Activated T-cell treated with anti-CD3 and anti-CD28 coated beads, Interleukin-2, amount 50 U/mL, for 72 hours (primary cell): ENCODE results near the gene CABLES1. TPM values are rescaled to one million over a fixed set of nuclear protein-coding genes. Genes with fewer than 3 reads are reported as not detected.
"Not testable (repeated sequence)": the region's sequence is repeated elsewhere in the genome, so short reads cannot be mapped to it uniquely, and the experiment has no call there.

Experiments used
- ATAC-seq, 2 donors: fragments of 150-1000 bp; cut with Tn5 transposase; replicated peaks in 1 of 2; 2 replicates each; pipeline ENCODE4 v1.10.0; 2021; ENCODE audit warnings: moderate library complexity in 2 of 2, mild to moderate bottlenecking in 1 of 2
- DNase-seq, 2 donors: peaks; one replicate each; pipeline ENCODE4 v3.0.0; 2021 to 2022; ENCODE audit warnings: mixed read lengths in 1 of 2
- H3K27ac Mint-ChIP-seq: one replicate; pipeline ENCODE4 v1.8.0; 2022; ENCODE audit warnings: mild to moderate bottlenecking, moderate library complexity, mixed read lengths
- H3K27me3 Mint-ChIP-seq: one replicate; pipeline ENCODE4 v1.8.0; 2022; ENCODE audit warnings: low read depth, mixed read lengths
- H3K36me3 Mint-ChIP-seq, 2 donors: one replicate each; pipeline ENCODE4 v1.8.0; 2022; ENCODE audit warnings: mixed read lengths in 2 of 2, mild to moderate bottlenecking in 1 of 2; ENCODE audit not compliant: insufficient read depth in 2 of 2
- H3K4me1 Mint-ChIP-seq: one replicate; pipeline ENCODE4 v1.8.0; 2022; ENCODE audit warnings: low read depth, mixed read lengths
- H3K4me3 Mint-ChIP-seq, 2 donors: one replicate each; pipeline ENCODE4 v1.8.0; 2022; ENCODE audit warnings: mild to moderate bottlenecking in 2 of 2, mixed read lengths in 2 of 2, moderate library complexity in 2 of 2
- H3K9me3 Mint-ChIP-seq, 2 donors: one replicate each; pipeline ENCODE4 v1.8.0; 2022; ENCODE audit warnings: mixed read lengths in 2 of 2
- total RNA-seq, 2 donors: library from RNA; stranded (reverse); gene quantifications; one replicate each; pipeline ENCODE4 v1.2.3, GENCODE V29; 2022

Gene CABLES1
- total RNA-seq, 2 donors from 2014 or later: 5.5 to 15.0 TPM

DNA sequence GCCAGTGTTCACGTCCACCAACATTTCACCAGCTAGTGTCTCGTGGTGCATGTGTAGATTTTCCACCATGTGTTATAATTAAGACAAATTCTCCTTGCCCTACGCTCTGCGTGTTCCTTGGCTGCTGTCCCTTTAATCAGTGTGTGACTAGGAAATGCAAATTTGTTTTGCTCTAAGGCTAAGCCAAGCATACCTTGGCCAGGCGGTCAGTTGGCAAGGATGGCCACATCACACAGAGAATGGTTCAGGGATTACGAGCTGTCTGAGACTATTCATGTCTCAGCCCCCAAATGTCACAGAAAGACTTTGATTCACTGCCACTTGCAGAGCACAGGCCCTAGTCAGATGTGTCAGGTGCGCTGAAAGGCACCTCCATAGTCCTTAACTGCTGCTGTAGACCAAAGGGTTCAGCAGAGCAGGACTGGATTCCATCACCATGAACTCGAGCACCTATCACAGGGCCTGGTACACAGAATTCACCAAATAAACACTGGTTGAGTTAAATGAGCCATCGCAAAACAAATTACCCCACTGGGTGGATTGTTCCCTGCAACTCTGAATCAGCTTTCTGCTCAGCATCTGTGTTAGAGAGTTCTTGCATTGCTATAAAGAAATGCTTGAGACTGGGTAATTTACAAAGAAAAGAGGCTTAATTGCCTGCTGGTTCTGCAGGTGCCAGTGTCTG, 128.4 kb downstream of the CABLES1 start:
- no peaks in the 10 kb centered on the region for H3K27me3 Mint-ChIP-seq
- ATAC-seq (no peak), DNase-seq (no peak)
- H3K9me3 Mint-ChIP-seq: peaks cover 2 to 3% of the 10 kb centered on the region in 2 donors
- H3K27ac Mint-ChIP-seq: no peak overlapping the region
- peaks cover 0 to 2% of the 10 kb centered on the region in 2 donors for H3K36me3 Mint-ChIP-seq
- H3K4me1 Mint-ChIP-seq: peaks cover 39% of the 10 kb centered on the region
- no peak overlapping the region for H3K4me3 Mint-ChIP-seq

DNA sequence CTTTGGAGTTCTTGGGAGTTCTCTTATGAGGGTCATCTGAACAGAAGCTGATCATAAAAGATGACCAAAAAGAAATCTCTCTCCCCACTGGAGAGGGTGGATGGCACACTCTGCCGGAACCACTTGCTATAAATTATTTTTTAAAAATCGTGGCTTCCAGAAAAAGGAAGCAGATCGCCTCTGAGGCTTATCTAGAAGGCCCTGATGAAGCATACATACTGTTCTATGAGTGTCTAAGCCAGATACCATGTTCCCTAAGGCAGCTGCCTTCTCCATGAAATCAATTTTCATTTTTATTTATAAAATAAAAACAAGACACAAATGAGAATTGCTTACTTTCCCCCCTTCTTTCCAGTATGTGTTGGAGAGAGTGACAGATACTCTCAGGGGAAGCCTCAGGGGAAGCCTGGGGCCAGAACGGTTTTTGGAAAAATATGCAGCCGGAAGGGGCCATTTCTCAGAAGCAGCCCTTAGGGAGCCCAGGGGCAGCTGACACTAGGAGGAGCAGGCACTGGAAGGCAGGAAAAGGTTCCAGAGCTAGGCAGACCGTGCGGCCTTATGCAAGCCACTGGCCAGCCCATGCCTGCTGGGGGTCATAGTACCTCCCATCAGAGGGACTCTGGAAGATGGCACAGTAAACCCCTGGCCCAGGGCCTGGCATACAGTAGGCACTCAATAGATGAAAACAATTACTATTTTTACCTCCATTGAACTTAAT, 130.6 kb downstream of the CABLES1 start:
- peaks cover 10 to 20% of the 10 kb centered on the region in 2 donors for H3K36me3 Mint-ChIP-seq
- no peak for DNase-seq
- peaks cover 24% of the 10 kb centered on the region for H3K4me1 Mint-ChIP-seq
- H3K27me3 Mint-ChIP-seq: no peaks in the 10 kb centered on the region
- no peak for ATAC-seq
- H3K4me3 Mint-ChIP-seq: no peak overlapping the region
- no peak overlapping the region for H3K27ac Mint-ChIP-seq
- peaks cover 8 to 9% of the 10 kb centered on the region in 2 donors for H3K9me3 Mint-ChIP-seq

DNA sequence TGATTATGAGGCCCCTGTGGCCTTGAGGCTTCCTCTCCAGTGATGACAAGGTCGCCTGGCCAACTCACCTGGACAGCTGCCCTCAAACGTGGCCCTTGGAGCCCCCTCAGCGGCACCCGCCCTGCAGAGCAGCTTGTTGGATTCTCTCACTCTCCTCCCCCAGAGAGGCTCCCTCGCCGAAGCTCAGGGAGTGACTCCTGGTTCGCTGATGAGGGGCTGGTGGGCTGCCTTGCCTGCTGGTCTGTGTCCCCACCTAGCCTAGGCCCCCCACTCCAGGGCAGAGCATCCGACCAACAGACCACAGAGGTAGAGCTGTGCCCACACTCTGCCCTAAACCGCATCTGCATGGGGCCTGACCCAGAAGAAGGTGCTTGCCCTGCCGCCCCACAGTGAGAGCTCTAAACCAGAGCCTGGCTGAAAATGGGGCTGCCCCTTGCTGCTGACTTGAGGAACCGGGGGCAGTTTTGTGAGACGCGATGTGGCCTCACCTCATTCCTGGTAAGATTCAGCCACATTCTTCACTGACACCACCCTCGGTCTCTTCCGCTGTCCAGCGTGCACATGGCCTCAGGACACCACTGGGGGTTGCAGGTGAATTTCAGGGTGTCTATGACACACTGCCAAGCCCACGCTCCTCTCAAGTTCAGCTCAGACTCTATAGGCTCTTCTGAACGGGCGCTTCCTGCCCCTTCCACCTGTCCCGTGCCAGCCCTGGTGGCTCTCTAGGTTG, 131.6 kb downstream of the CABLES1 start:
- Mint-ChIP-seq H3K4me3 (no peak overlapping the region), H3K27me3 (no peaks in the 10 kb centered on the region), H3K36me3 (peaks cover 12 to 28% of the 10 kb centered on the region in 2 donors), H3K4me1 (peaks cover 21% of the 10 kb centered on the region), H3K9me3 (peaks cover 8 to 13% of the 10 kb centered on the region in 2 donors), H3K27ac (no peak overlapping the region)
- DNase-seq (no peak), ATAC-seq (peak; percentile 39 to 46)

DNA sequence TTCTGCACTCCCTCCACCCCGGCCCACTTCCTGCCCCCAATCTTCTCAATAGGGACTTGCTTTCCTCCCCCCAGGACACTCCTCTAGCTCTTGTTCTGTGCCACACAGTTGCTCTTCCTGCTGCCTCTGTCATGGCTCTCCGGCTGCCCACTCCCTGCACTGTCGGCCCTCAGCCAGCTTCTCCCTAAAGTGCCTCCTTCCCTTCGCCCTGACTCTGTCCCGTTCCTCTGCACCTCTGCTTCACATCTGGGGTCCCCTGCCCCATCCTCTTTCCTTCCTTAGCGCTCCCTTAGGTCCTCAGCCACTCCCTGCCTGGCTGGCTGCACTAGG, 132.1 kb downstream of the CABLES1 start:
- peaks cover 8 to 13% of the 10 kb centered on the region in 2 donors for H3K9me3 Mint-ChIP-seq
- no peak overlapping the region for H3K4me3 Mint-ChIP-seq
- peaks cover 21% of the 10 kb centered on the region for H3K4me1 Mint-ChIP-seq
- peaks cover 12 to 28% of the 10 kb centered on the region in 2 donors for H3K36me3 Mint-ChIP-seq
- no peak overlapping the region for H3K27ac Mint-ChIP-seq
- no peak for ATAC-seq
- no peak for DNase-seq
- no peaks in the 10 kb centered on the region for H3K27me3 Mint-ChIP-seq

DNA sequence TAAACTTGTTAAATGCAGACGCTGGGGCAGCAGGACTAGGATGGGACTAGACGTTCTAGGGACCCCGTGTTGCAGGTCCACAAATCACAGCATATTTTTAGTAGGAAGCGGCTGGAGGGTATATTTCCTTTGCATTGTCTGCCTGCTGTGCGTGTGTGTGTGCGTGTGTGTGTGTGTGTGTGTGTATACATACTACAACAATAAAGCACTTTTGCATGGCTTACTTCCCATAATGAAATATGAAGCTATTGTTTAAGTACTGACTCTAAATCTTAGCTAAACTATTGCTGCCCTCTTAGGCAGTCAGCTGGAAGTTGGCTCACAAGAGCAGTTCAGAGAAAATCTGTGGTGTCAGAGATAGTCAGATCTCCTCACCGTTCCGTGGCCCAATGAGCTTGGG, 133.4 kb downstream of the CABLES1 start:
- Mint-ChIP-seq H3K27me3 (no peaks in the 10 kb centered on the region), H3K4me1 (peaks cover 21% of the 10 kb centered on the region), H3K4me3 (no peak overlapping the region), H3K27ac (no peak overlapping the region), H3K36me3 (peaks cover 12 to 28% of the 10 kb centered on the region in 2 donors), H3K9me3 (peaks cover 8 to 13% of the 10 kb centered on the region in 2 donors)
- ATAC-seq: no peak
- DNase-seq: no peak

DNA sequence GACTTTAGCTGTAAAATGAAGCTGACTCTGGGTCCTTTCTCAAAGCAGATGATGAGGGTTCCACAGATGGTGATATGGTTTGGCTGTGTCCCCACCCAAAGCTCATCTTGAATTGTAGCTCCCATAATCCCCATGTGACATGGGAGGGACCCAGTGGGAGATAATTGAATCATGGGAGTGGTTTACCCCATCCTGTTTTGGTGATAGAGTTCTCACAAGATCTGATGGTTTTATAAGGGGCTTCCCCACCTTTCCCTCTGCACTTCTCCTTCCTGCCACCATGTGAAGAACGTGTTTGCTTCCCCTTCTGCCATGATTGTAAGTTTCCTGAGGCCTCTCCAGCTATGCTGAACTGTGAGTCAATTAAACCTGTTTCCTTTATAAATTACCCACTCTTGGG, 133.8 kb downstream of the CABLES1 start:
- not testable (repeated sequence) for H3K27ac Mint-ChIP-seq, DNase-seq, H3K4me3 Mint-ChIP-seq, H3K27me3 Mint-ChIP-seq
- peak in 1 of 2 donors; percentile 15 for ATAC-seq
- peaks cover 21% of the 10 kb centered on the region for H3K4me1 Mint-ChIP-seq
- peaks cover 12 to 28% of the 10 kb centered on the region in 2 donors for H3K36me3 Mint-ChIP-seq
- peaks cover 8 to 13% of the 10 kb centered on the region in 2 donors for H3K9me3 Mint-ChIP-seq

DNA sequence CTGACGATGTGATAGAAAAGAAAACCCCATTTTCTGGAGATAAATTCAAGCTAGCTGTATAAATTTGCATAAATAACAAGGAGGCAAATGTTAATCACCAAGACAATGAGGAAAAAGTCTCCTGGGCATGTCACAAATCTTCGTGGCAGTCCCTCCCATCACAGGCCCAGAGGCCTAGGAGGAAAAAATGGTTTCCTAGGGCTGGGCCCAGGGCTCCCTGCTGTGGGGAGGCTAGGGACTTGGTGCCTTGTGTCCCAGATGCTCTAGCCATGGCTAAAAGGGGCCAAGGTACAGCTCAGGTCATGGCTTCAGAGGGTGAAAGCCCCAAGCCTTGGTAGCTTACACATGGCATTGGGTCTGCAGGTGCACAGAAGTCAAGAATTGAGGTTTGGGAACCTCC, 134.6 kb downstream of the CABLES1 start:
- Mint-ChIP-seq H3K9me3 (peaks cover 8 to 13% of the 10 kb centered on the region in 2 donors), H3K27me3 (no peaks in the 10 kb centered on the region), H3K27ac (no peak overlapping the region), H3K36me3 (peaks cover 12 to 28% of the 10 kb centered on the region in 2 donors), H3K4me1 (peaks cover 21% of the 10 kb centered on the region), H3K4me3 (no peak overlapping the region)
- no peak for DNase-seq
- ATAC-seq: no peak

DNA sequence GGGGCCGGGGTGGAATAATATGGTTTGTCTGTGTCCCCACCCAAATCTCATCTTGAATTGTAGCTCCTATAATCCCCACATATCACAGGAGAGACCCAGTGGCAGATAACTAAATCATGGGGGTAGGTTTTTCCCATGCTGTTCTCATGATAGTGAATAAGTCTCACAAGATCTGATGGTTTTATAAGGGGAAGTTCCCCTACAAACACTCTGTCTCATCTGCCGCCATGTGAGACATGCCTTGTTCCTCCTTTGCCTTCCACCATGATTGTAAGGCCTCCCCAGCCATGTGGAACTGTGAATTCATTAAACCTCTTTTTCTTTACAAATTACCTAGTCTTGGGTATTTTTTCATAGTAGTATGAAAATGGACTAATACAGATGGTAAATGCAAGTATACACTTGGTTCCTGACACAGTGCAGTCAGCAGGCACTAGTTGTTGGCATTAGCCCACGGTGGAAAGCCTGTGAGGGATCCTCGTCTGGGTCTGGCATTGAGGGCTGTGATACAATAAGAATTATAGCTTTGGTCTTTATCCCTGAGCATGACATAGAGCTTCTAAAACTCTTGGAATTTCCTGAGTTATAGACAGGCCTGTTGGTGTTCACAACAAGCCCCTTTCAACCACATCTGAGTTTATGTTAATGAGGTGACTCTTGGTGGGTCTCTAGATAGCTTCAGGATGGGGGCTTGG, 135.8 kb downstream of the CABLES1 start:
- no peaks in the 10 kb centered on the region for H3K27me3 Mint-ChIP-seq
- H3K36me3 Mint-ChIP-seq: peaks cover 12 to 28% of the 10 kb centered on the region in 2 donors
- DNase-seq (no peak), ATAC-seq (no peak)
- no peak overlapping the region for H3K27ac Mint-ChIP-seq
- H3K9me3 Mint-ChIP-seq: peaks cover 8 to 13% of the 10 kb centered on the region in 2 donors
- H3K4me1 Mint-ChIP-seq: peaks cover 21% of the 10 kb centered on the region
- no peak overlapping the region for H3K4me3 Mint-ChIP-seq

DNA sequence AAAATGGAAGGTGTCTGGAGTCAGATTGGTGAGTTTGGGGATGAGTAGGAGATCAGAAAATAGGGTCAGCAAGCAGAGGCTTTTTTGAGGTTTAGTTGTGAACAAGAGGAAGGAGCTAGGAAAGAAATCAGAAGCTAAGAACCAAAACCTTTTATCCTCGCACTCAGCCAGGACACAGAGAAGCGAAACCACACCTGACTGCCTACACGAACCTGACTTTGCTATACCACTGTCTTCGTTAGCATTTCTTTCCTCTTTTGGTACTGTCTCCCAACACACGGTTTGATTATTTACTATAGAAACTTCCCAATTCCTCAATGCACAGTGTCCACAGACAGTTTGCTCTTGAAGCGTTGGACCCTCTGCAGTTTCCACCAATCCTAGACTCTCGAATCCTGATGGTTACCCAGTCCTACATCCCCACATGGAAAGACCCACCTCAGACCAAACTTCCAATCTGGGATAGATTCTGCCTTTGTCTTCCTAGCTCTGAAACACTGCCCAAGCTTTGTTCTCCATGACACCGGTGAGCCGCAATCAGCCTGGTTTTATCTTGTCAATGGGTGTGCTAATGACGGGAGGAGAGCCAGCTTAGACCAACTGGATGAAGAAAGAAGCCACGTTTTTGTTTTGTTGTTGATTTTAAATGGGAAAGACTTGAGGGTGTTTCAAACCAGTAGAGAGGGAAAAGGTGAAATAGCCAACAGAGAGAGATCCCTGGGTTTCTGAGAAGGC, 137.4 kb downstream of the CABLES1 start:
- ATAC-seq: no peak
- Mint-ChIP-seq H3K36me3 (peaks cover 18 to 36% of the 10 kb centered on the region in 2 donors), H3K9me3 (peaks cover 14 to 19% of the 10 kb centered on the region in 2 donors), H3K27ac (no peak overlapping the region), H3K27me3 (no peaks in the 10 kb centered on the region), H3K4me1 (peaks cover 10% of the 10 kb centered on the region), H3K4me3 (no peak overlapping the region)
- no peak for DNase-seq

DNA sequence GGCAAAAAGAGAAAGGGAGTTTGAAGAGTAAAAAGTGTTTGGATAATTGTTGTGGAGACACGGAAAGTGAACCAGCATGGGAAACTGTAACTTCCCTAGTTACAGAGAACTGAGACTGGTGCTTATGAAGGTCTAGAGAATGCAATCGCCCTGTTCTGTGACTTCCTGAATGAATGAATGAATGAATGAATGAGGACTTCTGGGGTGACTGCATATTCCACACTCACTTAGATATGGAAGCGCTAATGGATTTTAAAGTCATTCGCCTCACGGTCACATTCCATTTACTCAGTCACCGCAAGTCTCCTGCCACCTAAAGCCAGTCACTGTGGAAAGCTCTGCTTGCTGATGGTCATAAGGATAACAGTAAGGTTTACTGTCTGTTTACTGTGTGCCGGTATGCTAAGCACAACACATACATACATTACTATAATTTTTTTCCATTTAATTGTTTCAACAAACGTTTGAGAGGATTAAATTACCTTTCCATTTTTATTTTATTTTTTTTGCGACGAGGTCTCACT, 138.2 kb downstream of the CABLES1 start:
- peaks cover 7% of the 10 kb centered on the region for H3K4me1 Mint-ChIP-seq
- no peak for DNase-seq
- H3K9me3 Mint-ChIP-seq: peaks cover 12 to 17% of the 10 kb centered on the region in 2 donors
- peaks cover 19 to 38% of the 10 kb centered on the region in 2 donors for H3K36me3 Mint-ChIP-seq
- H3K27me3 Mint-ChIP-seq: no peaks in the 10 kb centered on the region
- H3K27ac Mint-ChIP-seq: no peak overlapping the region
- ATAC-seq: no peak
- H3K4me3 Mint-ChIP-seq: no peak overlapping the region

DNA sequence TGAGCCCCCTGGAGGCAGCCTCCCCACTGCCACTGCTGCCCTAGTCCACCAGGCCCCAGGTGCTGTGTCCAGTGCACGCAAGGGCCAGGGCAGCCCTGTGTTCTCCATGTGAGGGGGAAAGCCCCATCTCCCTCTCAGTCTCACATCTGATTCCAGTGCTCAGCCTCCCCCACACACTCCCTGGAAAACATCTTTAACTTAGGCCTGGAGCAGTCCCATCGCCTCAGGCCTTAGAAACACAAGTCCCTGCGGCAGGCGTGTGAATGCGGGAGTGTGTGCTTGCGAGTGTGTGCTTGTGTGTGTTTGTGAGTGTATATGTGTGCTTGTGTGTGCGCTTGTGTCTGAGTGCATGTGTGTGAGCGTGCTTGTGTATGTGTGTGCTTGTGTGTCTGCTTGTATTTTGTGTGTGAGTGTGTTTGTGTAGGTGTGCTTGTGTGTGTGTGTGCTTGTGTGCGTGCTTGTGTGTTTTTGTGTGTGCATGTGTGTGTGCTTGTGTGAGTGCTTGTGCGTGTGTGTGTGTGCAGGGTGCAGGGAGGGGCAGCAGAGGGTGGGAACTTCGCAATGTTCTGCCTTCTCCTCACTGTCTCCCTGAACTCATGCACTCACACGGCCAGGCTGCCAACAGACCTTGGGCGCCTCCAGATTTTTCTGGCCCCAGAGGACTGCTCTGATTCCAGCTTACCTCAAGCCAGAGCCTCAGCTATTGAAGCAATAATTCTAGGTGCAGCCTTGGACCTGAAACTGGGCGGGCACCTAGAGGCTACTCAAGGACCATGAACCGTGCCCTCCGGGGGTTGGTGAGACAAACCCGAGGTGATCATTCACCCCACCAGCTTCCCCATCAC, 139.6 kb downstream of the CABLES1 start:
- Mint-ChIP-seq H3K36me3 (peaks cover 12 to 28% of the 10 kb centered on the region in 2 donors), H3K9me3 (peaks cover 6 to 10% of the 10 kb centered on the region in 2 donors), H3K4me1 (no peaks in the 10 kb centered on the region), H3K27ac (no peak overlapping the region), H3K27me3 (no peaks in the 10 kb centered on the region), H3K4me3 (no peak overlapping the region)
- DNase-seq: no peak
- ATAC-seq: no peak
